ENCODE results near the gene KCNQ1. TPM values are rescaled to one million over a fixed set of nuclear protein-coding genes. Genes with fewer than 3 reads are reported as not detected.

Gene KCNQ1
- total RNA-seq, 1 experiment from 2014 or later: 1.0 TPM

GRCh38 chr11:2837651-2838050 is 392.8 kb downstream of the KCNQ1 start:
- H3K4me1 ChIP-seq: peaks cover 34% of the 10 kb centered on the region
- no TSS peak for BruUV-seq (replicated peaks)
- H3K27ac Mint-ChIP-seq (ENCODE audit: unreplicated experiment): no peak overlapping the region
- no peak overlapping the region for H3K4me3 Mint-ChIP-seq (ENCODE audit: unreplicated experiment)
- no peaks in the 10 kb centered on the region for H3K9me3 ChIP-seq
- DNase-seq: no peak
- TF ChIP-seq, protein P1, sequence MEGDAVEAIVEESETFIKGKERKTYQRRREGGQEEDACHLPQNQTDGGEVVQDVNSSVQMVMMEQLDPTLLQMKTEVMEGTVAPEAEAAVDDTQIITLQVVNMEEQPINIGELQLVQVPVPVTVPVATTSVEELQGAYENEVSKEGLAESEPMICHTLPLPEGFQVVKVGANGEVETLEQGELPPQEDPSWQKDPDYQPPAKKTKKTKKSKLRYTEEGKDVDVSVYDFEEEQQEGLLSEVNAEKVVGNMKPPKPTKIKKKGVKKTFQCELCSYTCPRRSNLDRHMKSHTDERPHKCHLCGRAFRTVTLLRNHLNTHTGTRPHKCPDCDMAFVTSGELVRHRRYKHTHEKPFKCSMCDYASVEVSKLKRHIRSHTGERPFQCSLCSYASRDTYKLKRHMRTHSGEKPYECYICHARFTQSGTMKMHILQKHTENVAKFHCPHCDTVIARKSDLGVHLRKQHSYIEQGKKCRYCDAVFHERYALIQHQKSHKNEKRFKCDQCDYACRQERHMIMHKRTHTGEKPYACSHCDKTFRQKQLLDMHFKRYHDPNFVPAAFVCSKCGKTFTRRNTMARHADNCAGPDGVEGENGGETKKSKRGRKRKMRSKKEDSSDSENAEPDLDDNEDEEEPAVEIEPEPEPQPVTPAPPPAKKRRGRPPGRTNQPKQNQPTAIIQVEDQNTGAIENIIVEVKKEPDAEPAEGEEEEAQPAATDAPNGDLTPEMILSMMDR (IDR thresholded peaks at IDR 0.05; ENCODE audit: insufficient read depth in 1 of 2, low read depth in 1 of 2, low read length in 1 of 2, severe bottlenecking in 1 of 2, unreplicated experiment in 1 of 2): no peak
- ChIA-PET CTCF (no interaction called here), POLR2A (no interaction called here)
- H3K4me3 ChIP-seq (ENCODE audit: low read depth, low read length): no peak overlapping the region
- H3K27me3 Mint-ChIP-seq (ENCODE audit: insufficient read depth, unreplicated experiment): no peaks in the 10 kb centered on the region
- H3K36me3 ChIP-seq (ENCODE audit: control insufficient read depth, insufficient read depth, low read length): no peaks in the 10 kb centered on the region
- no peaks in the 10 kb centered on the region for H3K9me3 Mint-ChIP-seq (ENCODE audit: unreplicated experiment)
- no peaks in the 10 kb centered on the region for H3K27me3 ChIP-seq (replicated peaks; ENCODE audit: control insufficient read depth, insufficient read depth, low read length)
- intact Hi-C loops (cut with micrococcal nuclease; ENCODE audit: unreplicated experiment): no loop called here
- H3K4me1 Mint-ChIP-seq (ENCODE audit: low read depth, unreplicated experiment): peaks cover 20% of the 10 kb centered on the region
- H3K36me3 Mint-ChIP-seq (ENCODE audit: insufficient read depth, unreplicated experiment): no peaks in the 10 kb centered on the region

DNA sequence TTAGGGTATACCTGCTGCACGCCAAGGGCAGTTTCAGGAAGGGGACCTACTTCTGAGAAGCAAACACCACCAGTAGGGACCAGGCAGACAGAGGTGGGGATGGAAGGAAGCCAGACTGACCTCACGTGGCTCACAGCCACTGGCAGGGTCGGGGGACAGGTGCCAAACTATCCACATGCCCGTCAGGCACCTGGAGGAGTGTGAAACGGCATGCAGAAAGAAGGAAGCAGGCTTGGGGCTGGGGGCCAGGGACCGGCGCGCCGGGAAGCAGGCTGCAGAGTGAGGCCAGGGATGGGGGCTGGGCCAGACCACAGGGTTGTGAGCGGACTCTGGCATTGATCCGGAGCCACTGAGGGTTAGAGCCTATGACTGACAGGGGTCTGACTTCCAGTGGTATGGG is 393.3 kb downstream of the KCNQ1 start:
- ChIA-PET POLR2A (no interaction called here), CTCF (no interaction called here)
- H3K27me3 Mint-ChIP-seq (ENCODE audit: insufficient read depth, unreplicated experiment): no peaks in the 10 kb centered on the region
- H3K4me1 ChIP-seq: peaks cover 34% of the 10 kb centered on the region
- intact Hi-C loops (cut with micrococcal nuclease; ENCODE audit: unreplicated experiment): no loop called here
- no peak for DNase-seq
- H3K27me3 ChIP-seq (replicated peaks; ENCODE audit: control insufficient read depth, insufficient read depth, low read length): no peaks in the 10 kb centered on the region
- no peaks in the 10 kb centered on the region for H3K9me3 ChIP-seq
- H3K36me3 Mint-ChIP-seq (ENCODE audit: insufficient read depth, unreplicated experiment): no peaks in the 10 kb centered on the region
- no peaks in the 10 kb centered on the region for H3K36me3 ChIP-seq (ENCODE audit: control insufficient read depth, insufficient read depth, low read length)
- no peaks in the 10 kb centered on the region for H3K9me3 Mint-ChIP-seq (ENCODE audit: unreplicated experiment)
- TF ChIP-seq, protein P1 (IDR thresholded peaks at IDR 0.05; ENCODE audit: insufficient read depth in 1 of 2, low read depth in 1 of 2, low read length in 1 of 2, severe bottlenecking in 1 of 2, unreplicated experiment in 1 of 2): no peak
- no TSS peak for BruUV-seq (replicated peaks)
- peaks cover 20% of the 10 kb centered on the region for H3K4me1 Mint-ChIP-seq (ENCODE audit: low read depth, unreplicated experiment)
- H3K4me3 Mint-ChIP-seq (ENCODE audit: unreplicated experiment): no peak overlapping the region
- no peak overlapping the region for H3K4me3 ChIP-seq (ENCODE audit: low read depth, low read length)
- no peak overlapping the region for H3K27ac Mint-ChIP-seq (ENCODE audit: unreplicated experiment)

DNA sequence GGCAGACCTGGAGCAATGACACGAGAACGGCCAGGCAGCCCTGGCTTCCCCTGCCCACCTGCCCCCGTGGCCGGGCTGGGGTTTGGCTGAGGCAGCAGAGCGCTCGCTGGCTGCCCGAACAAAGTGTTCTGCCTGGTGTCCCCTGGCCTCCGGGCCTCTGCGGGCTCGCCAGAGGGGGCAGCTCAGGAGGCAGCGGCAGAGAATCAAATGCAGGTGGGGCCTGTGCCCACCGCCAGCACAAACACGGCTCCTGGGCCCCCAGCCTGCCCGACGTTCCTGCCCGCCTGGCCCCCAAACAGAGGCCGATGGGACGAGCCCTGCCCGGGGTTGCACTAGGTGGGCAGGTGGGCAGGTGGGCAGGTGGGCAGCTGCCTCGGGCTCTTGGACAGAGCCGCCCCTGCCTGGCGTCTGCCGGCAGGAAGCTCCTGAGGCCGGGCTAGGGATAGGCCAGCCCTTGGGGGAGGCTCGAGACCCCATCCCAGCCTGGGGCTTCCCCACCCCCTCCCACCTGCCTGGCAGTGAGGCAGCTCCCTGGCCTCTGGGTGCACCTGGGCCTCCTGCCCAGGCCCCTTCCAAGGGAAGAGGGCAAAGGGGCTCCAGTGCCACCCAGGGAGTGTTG is 394.0 kb downstream of the KCNQ1 start:
- CTCF ChIA-PET: no interaction called here
- Mint-ChIP-seq H3K27ac (ENCODE audit: unreplicated experiment) (peak overlapping the region; percentile 21), H3K4me3 (ENCODE audit: unreplicated experiment) (no peak overlapping the region), H3K36me3 (ENCODE audit: insufficient read depth, unreplicated experiment) (no peaks in the 10 kb centered on the region), H3K9me3 (ENCODE audit: unreplicated experiment) (no peaks in the 10 kb centered on the region), H3K27me3 (ENCODE audit: insufficient read depth, unreplicated experiment) (no peaks in the 10 kb centered on the region), H3K4me1 (ENCODE audit: low read depth, unreplicated experiment) (peaks cover 20% of the 10 kb centered on the region)
- H3K27me3 ChIP-seq (replicated peaks; ENCODE audit: control insufficient read depth, insufficient read depth, low read length): no peaks in the 10 kb centered on the region
- H3K9me3 ChIP-seq: no peaks in the 10 kb centered on the region
- no TSS peak for BruUV-seq (replicated peaks)
- no peaks in the 10 kb centered on the region for H3K36me3 ChIP-seq (ENCODE audit: control insufficient read depth, insufficient read depth, low read length)
- no peak for DNase-seq
- intact Hi-C loops (cut with micrococcal nuclease; ENCODE audit: unreplicated experiment): no loop called here
- H3K4me1 ChIP-seq: peaks cover 34% of the 10 kb centered on the region
- TF ChIP-seq, protein P1 (IDR thresholded peaks at IDR 0.05; ENCODE audit: insufficient read depth in 1 of 2, low read depth in 1 of 2, low read length in 1 of 2, severe bottlenecking in 1 of 2, unreplicated experiment in 1 of 2): no peak
- POLR2A ChIA-PET: no interaction called here
- H3K4me3 ChIP-seq (ENCODE audit: low read depth, low read length): no peak overlapping the region

Measured in Caco-2 (cell line).